SK-N-DZ (cell line): ENCODE data around the gene ZDHHC11B.
"Not testable (repeated sequence)": the region's sequence is repeated elsewhere in the genome, so short reads cannot be mapped to it uniquely, and the experiment has no call there.

ENCODE experiments used
- DNase-seq: peaks from one replicate; pipeline ENCODE4 v3.0.0-alpha.2; 2015; ENCODE audit warnings: low spot score

The ZDHHC11B gene

GRCh38 chr5:769485-770145 lies 14.9 kb downstream of the ZDHHC11B start:
- DNase-seq = not testable (repeated sequence)

GRCh38 chr5:766666-767431 lies 17.7 kb downstream of the ZDHHC11B start:
- peak; percentile 1 for DNase-seq

GRCh38 chr5:765948-766631 lies 18.4 kb downstream of the ZDHHC11B start:
- peak; percentile 8 for DNase-seq

DNA sequence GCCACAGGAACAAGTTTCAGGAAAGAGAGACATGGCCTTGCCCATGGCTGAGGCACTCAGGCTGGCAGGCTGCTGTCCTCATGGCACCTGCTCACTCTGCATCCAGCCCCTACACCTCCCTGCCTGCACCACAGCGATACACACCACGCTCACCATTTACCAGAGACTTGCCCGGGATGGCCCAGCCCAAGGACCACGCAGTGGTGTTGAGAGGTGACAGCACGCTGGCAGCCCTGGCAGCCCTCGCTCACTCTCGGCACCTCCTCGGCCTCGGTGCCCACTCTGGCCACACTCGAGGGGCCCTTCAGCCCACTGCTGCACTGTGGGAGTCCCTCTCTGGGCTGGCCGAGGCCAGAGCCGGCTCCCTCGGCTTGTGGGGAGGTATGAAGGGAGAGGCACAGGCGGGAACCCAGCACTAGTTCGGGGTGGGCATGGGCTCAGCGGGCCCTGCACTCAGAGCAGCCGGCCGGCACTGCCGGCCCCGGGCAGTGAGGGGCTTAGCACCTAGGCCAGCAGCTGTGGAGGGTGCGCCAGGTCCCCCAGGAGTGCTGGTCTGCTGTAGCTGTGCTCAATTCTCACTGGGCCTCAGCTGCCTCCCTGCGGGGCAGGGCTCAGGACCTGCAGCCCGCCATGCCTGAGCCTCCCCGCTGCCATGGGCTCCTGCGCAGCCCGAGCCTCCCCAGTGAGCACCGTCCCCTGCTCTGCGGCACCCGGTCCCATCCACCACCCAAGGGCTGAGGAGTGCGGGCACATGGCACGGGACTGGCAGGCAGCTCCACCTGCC lies 20.3 kb downstream of the ZDHHC11B start:
- DNase-seq = no peak

- peak; percentile 2 for DNase-seq
These were observed 21.1 kb downstream of the ZDHHC11B start for GRCh38 chr5:763397-763796.

DNA sequence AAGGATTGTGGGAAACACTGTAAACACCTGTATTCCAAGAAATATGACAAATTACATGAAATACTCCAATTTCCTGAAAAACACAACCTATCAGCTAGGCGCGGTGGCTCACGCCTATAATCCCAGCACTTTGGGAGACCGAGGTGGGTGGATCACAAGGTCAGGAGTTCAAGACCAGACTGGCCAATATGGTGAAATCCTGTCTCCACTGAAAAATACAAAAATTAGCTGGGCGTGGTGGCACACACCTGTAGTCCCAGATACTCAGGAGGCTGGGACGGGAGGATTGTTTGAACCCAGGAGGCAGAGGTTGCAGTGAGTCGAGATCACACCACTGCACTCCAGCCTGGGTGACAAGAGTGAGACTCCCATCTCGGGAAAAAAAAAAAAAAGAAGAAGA lies 21.5 kb downstream of the ZDHHC11B start:
- DNase-seq = peak; percentile 0

- DNase-seq = peak; percentile 22
These were observed 22.4 kb downstream of the ZDHHC11B start for GRCh38 chr5:761854-762710.

GRCh38 chr5:761059-761771 lies 23.3 kb downstream of the ZDHHC11B start:
- DNase-seq = no peak

DNA sequence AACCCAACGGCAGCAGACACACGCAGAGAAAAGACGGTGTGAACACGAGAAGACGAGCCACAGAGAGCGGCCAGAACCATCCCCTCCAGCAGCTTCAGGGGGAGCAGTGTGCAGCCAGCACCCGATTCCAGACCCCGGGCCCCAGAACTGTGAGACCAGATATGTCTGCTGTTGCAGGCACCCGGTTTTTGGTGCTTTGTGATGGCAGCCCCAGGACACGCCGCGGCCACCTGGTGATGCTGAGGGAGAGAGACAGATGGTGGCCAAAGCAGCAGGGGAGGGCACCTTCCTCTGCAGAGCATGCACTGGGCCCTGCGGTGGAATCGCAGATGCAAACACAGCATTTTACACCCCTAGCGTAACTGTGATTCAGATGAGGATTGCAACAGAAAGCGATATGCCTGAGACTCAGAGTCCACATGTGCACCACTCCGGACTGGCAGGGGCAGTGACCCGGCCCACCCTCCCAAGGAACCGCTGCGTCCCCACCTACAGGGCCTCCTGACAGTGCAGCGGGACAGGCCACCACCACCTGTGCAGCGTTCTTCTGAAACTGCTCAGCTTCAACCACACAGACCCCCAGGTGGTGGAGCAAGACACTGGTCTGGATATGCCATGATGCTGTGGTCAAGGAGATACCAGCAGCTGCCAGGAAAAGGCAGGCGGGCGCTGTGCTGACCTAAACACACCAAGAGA lies 24.0 kb downstream of the ZDHHC11B start:
- DNase-seq = no peak

GRCh38 chr5:759781-760362 lies 24.7 kb downstream of the ZDHHC11B start:
- no peak for DNase-seq

- DNase-seq = no peak
These were observed 25.3 kb downstream of the ZDHHC11B start for GRCh38 chr5:759111-759751.

DNA sequence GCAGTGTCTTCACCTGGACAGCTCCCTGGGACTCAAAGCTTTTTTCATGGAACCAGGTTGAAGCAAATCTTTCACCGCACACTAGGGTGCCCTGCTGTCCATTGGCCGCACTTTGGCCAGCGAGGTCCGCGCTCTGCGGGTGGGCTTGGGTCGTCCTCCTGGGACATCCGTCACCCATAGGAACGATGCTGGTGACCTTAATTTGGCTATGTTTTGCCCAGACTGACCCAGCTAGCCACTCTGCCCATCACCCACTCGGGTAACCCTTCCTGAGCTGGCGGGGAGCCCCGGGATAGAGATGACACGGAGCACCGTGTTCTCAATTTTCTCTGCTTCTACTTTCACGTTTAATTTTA lies 25.9 kb downstream of the ZDHHC11B start:
- DNase-seq = no peak

DNA sequence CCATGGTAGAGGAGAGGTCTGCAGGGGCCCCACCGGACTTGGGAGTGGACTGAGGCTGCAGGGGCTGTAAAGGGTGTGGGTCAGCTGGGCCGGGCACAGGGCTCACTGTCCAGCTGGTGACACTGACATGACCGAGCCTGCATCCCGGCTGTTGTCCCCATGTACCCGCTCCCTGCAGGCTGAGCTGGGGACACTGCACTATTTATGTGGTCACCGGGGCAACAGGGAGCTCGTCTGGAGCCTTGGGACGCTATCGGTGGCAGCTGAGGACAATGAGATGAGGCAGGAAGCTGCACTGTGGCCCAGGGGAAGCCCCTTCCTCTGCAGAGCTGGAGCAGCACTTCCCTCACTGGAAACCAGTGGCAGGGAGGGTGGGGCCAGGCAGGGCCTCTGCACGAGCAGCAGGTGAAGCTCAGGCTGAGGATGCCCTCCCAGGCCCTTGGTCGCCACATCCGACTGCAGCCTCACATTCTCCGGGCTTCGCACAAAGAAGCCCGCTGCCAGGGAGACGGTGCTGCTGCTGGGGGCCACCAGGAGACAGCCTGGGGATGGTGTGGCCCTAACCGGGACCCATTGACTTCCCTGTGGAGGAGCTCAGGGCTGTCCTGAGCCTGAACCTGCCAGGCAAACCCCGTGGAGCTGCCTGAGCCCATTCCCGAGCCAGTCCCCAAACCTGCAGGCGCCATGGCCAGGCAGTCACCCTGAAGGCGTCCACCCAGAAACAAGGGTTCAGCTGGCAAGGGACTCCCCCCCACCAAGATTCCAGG lies 26.4 kb downstream of the ZDHHC11B start:
- DNase-seq = no peak

- no peak for DNase-seq
These were observed 27.1 kb downstream of the ZDHHC11B start for GRCh38 chr5:757346-757930.

DNA sequence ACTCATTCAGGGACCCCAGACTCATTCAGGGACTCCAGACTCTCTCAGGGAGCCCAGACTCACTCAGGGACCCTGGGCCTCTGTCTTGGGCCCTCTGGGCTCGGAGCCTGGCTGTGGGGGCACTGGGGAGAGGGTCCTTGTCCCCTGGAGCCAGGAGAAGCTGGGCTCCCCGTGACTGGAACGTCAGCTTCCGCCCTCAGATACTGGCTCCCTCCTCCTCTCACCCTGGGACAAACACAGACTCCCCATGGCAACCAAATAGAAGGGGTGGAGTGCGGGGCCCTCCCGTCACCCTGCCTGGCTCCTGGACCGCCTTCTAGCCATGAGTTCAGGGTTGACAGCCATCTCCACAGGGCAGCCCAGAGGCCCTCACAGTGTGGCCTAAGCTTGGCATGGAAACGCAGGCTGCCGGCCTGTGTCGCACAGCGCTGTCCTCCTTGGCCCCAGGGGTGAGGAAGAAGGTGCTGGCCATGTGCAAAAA lies 27.6 kb downstream of the ZDHHC11B start:
- no peak for DNase-seq

DNA sequence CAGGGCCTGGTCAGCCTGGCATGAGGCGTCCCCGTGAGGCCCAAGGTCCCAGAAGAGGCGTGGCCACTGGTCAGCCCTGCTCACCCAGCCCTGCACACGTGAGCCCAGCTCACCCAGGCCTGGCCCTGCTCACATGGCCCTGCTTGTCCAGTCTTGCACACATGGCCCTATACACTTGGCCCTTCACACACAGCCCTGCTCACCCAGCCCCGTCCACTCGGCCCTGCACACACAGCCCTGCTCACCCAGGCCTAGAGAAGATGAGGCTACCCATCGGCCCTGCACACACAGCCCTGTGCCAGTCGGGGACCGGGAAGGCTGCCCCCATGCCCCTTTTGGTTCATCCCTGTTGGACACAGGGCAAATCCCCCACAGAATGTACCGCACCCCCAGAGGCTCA lies 28.4 kb downstream of the ZDHHC11B start:
- no peak for DNase-seq

DNA sequence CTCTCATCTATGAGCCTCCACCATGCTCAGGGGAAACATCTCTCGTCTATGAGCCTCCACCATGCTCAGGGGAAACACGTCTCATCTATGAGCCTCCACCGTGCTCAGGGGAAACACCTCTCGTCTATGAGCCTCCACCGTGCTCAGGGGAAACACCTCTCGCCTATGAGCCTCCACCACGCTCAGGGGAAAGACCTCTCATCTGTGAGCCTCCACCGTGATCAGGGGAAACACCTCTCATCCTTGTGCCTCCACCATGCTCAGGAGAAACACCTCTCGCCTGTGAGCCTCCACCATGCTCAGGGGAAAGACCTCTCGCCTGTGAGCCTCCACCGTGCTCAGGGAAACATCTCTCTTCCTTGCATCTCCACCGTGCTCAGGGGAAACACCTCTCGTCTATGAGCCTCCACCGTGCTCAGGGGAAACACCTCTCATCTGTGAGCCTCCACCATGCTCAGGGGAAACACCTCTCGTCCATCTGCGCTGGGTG lies 30.3 kb downstream of the ZDHHC11B start:
- not testable (repeated sequence) for DNase-seq
